Fibroblast of peridontal ligament (primary cell): Measurements from ENCODE around the gene MAN2B2.
"Not testable (repeated sequence)": the region's sequence is repeated elsewhere in the genome, so short reads cannot be mapped to it uniquely, and the experiment has no call there.

Source experiments
- DNase-seq: peaks from one replicate; pipeline ENCODE4 v3.0.0-alpha.2; 2010; ENCODE audit errors: extremely low read depth

MAN2B2 gene

GRCh38 chr4:6641971-6642320 lies 67.0 kb downstream of the MAN2B2 start:
- no peak for DNase-seq

- no peak for DNase-seq
Measured at GRCh38 chr4:6643141-6643847, 68.3 kb downstream of the MAN2B2 start.

- no peak for DNase-seq
Measured at GRCh38 chr4:6644792-6645530, 70.0 kb downstream of the MAN2B2 start.

GRCh38 chr4:6647169-6647568 lies 72.2 kb downstream of the MAN2B2 start:
- no peak for DNase-seq

GRCh38 chr4:6647582-6648230 lies 72.7 kb downstream of the MAN2B2 start:
- no peak for DNase-seq

GRCh38 chr4:6649216-6649615 lies 74.2 kb downstream of the MAN2B2 start:
- DNase-seq = no peak

GRCh38 chr4:6654211-6654610 lies 79.2 kb downstream of the MAN2B2 start:
- not testable (repeated sequence) for DNase-seq

- DNase-seq = not testable (repeated sequence)
Measured at GRCh38 chr4:6655291-6655690, 80.3 kb downstream of the MAN2B2 start.

- DNase-seq = no peak
Measured at GRCh38 chr4:6655924-6656323, 80.9 kb downstream of the MAN2B2 start.

GRCh38 chr4:6657242-6658208 lies 82.5 kb downstream of the MAN2B2 start:
- DNase-seq = no peak

GRCh38 chr4:6658209-6658595 lies 83.2 kb downstream of the MAN2B2 start:
- no peak for DNase-seq

GRCh38 chr4:6658597-6659075 lies 83.6 kb downstream of the MAN2B2 start:
- peak; percentile 19 for DNase-seq

GRCh38 chr4:6659897-6660296 lies 84.9 kb downstream of the MAN2B2 start:
- no peak for DNase-seq

GRCh38 chr4:6660430-6660829 lies 85.4 kb downstream of the MAN2B2 start:
- no peak for DNase-seq

- DNase-seq = no peak
Measured at GRCh38 chr4:6662591-6662990, 87.6 kb downstream of the MAN2B2 start.

- DNase-seq = no peak
Measured at GRCh38 chr4:6663596-6664393, 88.8 kb downstream of the MAN2B2 start.

- no peak for DNase-seq
Measured at GRCh38 chr4:6665320-6665654, 90.3 kb downstream of the MAN2B2 start.

GRCh38 chr4:6668391-6668790 lies 93.4 kb downstream of the MAN2B2 start:
- DNase-seq = peak; percentile 88

- no peak for DNase-seq
Measured at GRCh38 chr4:6671648-6672047, 96.7 kb downstream of the MAN2B2 start.

GRCh38 chr4:6672131-6672530 lies 97.1 kb downstream of the MAN2B2 start:
- no peak for DNase-seq
